GDM1 (cell line): ENCODE measurements around the gene HLA-DOA.

ENCODE experiments used
- DNase-seq: peaks from one replicate; lab custom pipeline; 2025; lab: John Stamatoyannopoulos, UW

Gene HLA-DOA

DNA sequence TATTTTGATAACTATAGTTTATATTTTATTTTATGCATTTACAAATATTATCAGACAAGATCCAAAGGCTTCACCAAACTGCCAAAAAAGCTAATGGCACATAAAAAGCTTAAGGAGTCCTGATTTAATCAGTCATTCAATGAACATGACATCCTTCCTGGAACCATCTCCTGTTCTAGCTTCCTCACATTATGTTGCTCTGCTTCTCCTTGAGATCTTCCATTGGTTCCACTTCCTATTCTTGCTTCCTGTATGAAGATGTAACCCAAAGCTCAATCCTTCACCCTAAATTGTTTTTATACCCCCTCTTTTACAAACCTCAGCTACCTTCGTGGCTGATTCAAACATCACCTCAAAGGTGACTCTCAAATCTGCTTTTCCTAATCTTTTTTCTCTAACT lies 45.5 kb downstream of the HLA-DOA start:
- no peak for DNase-seq

GRCh38 chr6:32962213-32962826 lies 47.1 kb downstream of the HLA-DOA start:
- no peak for DNase-seq

DNA sequence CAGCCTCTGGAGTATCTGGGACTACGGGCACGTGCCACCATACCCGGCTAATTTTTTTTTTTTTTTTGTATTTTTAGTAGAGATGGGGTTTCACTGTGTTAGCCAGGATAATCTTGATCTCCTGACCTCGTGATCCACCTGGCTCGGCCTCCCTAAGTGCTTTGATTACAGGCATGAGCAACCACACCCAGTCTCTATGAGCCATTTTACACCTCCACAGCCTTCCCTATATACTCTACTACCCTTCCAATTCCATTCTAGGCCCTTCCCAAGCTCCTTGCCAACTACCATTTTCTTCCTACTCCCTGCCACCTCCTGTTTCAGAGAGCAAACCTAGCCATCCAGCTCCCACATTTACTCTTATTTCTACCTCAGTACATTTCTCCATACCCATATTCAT lies 48.8 kb downstream of the HLA-DOA start:
- DNase-seq, result no peak

DNA sequence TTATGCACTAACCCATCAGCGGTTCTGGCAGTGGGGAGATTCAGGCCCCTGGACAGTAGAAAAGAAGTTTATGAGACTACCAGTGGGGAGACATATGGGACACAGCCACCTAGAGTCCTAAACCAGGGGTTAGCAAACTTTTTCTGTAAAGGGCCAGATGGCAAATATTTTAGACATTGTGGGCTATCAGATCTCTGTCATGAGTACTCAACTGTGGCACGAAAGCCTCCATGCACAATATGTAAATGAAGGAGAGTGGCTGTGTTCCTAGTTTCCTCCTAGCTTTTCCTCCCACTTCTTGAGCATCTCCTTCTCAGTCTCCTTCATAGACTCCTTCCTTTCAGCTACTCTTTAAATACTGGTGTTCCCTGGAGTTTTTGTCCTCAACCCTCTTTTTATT lies 53.2 kb downstream of the HLA-DOA start:
- DNase-seq, result no peak

- DNase-seq, result peak; percentile 30
Observed at GRCh38 chr6:32954986-32955802, 54.2 kb downstream of the HLA-DOA start.

- no peak for DNase-seq
Observed at GRCh38 chr6:32954267-32954666, 55.1 kb downstream of the HLA-DOA start.
